GM19328 (cell line): ENCODE measurements around the gene PCDHGA12.
"Not testable (repeated sequence)": the region's sequence is repeated elsewhere in the genome, so short reads cannot be mapped to it uniquely, and the experiment has no call there.

Experiments
- ATAC-seq: cut with Tn5 transposase; IDR thresholded peaks from one replicate; pipeline ENCODE4 v1.9.1; 2021; ENCODE audit warnings: mild to moderate bottlenecking, moderate library complexity; ENCODE audit not compliant: unreplicated experiment

Gene PCDHGA12

GRCh38 chr5:141407790-141408505 is 22.4 kb upstream of the PCDHGA12 start, which contains the start of gene PCDHGB6:
Gene PCDHGB6, plus strand, starts transcription at chr5:141408021. Its CDS starts 182 bp downstream, at chr5:141408203.
- peak; percentile 76 for ATAC-seq

DNA sequence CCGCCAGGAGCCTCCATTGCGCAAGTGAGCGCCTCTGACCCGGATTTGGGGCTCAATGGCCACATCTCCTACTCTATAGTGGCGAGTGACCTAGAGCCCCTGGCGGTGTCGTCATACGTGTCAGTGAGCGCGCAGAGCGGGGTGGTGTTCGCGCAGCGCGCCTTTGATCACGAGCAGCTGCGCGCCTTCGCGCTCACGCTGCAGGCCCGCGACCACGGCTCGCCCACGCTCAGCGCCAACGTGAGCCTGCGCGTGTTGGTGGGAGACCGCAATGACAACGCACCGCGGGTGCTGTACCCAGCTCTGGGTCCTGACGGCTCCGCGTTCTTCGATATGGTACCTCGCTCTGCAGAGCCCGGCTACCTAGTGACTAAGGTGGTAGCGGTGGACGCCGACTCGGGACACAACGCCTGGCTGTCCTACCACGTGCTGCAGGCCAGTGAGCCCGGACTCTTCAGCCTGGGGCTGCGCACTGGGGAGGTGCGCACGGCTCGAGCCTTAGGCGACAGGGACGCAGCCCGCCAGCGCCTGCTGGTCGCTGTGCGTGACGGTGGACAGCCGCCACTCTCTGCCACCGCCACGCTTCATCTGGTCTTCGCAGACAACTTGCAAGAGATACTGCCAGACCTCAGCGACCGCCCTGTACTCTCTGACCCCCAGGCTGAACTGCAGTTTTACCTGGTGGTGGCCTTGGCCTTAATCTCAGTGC is 20.6 kb upstream of the PCDHGA12 start:
- ATAC-seq = no peak

- ATAC-seq = no peak
Observed at GRCh38 chr5:141411575-141411974, 18.7 kb upstream of the PCDHGA12 start.

GRCh38 chr5:141412854-141413539 is 17.3 kb upstream of the PCDHGA12 start, which contains the start of gene PCDHGA10:
Gene PCDHGA10, plus strand, starts transcription at chr5:141412987. Its CDS starts 189 bp downstream, at chr5:141413176.
- ATAC-seq = no peak

- ATAC-seq = no peak
Observed at GRCh38 chr5:141413540-141414069, 16.7 kb upstream of the PCDHGA12 start.

- not testable (repeated sequence) for ATAC-seq
Observed at GRCh38 chr5:141414548-141415274, 15.6 kb upstream of the PCDHGA12 start.

DNA sequence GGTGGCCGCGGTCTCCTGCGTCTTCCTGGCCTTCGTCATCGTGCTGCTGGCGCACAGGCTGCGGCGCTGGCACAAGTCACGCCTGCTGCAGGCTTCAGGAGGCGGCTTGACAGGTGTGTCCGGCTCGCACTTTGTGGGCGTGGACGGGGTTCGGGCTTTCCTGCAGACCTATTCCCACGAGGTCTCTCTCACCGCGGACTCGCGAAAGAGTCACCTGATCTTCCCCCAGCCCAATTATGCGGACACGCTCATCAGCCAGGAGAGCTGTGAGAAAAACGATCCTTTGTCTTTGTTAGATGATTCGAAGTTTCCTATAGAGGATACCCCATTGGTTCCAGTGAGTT is 15.1 kb upstream of the PCDHGA12 start:
- ATAC-seq = not testable (repeated sequence)

- ATAC-seq = peak; percentile 61
Observed at GRCh38 chr5:141417494-141418172, 12.7 kb upstream of the PCDHGA12 start, which contains the start of gene PCDHGB7. Gene PCDHGB7, plus strand, starts transcription at chr5:141417677. Its CDS starts 183 bp downstream, at chr5:141417860.

DNA sequence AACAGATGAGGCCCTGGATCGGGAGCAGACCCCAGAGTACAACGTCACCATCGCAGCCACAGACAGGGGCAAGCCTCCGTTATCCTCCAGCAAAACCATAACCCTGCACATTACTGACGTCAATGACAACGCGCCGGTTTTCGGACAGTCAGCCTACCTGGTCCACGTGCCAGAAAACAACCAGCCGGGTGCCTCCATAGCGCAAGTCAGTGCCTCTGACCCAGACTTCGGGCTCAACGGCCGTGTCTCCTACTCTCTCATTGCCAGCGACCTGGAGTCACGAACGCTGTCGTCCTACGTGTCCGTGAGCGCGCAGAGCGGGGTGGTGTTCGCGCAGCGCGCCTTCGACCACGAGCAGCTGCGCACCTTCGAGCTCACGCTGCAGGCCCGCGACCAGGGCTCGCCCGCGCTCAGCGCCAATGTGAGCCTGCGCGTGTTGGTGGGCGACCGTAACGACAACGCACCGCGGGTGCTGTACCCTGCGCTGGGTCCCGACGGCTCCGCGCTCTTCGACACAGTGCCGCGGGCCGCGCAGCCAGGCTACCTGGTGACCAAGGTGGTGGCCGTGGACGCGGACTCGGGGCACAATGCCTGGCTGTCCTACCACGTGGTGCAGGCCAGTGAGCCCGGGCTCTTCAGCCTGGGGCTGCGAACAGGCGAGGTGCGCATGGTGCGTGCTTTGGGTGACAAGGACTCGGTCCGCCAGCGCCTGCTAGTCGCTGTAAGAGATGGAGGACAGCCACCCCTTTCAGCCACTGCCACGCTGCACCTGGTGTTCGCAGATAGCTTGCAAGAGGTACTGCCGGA is 11.0 kb upstream of the PCDHGA12 start:
- no peak for ATAC-seq

DNA sequence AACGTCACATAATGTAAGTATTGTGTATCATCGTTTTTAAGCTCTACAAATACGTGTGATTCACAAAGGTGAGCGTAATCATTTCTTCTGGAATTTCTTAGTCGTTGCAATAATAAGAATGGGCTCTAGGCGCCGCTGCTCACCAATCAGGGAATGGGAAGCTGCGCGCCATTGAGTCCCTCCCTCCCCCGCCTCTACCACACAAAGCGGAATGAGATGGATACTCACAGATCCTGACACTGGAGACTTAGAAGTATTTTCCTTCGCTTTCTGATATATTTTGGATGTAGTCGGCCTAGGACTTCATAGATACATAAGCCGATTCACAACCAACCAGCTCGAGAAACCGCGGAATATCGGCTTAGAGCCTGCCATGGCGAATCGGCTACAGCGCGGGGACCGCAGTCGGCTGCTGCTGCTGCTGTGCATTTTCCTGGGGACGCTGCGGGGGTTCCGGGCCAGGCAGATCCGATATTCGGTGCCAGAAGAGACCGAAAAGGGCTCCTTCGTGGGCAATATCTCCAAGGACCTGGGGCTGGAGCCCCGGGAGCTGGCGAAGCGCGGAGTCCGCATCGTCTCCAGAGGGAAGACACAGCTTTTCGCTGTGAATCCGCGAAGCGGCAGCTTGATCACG is 9.3 kb upstream of the PCDHGA12 start, which contains the start of gene PCDHGA11:
TSS of gene PCDHGA11 (plus strand) at position 197 of the 634 bp plus-strand sequence. CDS start at position 374, 177 bp downstream.
- no peak for ATAC-seq

DNA sequence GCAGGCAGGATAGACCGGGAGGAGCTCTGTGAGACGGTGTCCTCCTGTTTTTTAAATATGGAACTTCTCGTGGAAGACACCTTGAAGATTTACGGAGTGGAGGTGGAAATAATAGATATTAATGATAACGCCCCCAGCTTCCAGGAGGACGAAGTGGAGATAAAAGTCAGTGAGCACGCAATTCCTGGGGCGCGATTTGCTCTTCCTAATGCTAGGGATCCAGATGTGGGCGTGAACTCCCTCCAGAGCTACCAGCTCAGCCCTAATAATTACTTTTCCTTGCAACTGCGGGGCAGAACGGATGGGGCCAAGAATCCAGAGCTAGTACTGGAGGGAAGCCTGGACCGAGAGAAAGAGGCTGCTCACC is 8.8 kb upstream of the PCDHGA12 start:
- ATAC-seq = no peak

DNA sequence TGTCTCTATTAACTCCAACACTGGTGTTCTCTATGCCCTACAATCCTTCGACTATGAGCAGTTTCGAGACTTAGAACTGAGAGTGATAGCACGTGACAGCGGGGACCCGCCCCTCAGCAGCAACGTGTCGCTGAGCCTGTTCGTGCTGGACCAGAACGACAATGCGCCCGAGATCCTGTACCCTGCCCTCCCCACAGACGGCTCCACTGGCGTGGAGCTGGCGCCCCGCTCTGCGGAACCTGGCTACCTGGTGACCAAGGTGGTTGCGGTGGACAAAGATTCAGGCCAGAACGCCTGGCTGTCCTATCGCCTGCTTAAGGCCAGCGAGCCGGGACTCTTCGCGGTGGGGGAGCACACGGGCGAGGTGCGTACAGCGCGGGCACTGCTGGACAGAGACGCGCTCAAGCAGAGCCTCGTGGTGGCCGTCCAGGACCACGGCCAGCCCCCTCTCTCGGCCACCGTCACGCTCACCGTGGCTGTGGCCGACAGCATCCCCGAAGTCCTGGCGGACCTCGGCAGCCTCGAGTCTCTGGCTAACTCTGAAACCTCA is 7.5 kb upstream of the PCDHGA12 start:
- no peak for ATAC-seq

GRCh38 chr5:141427783-141428426 is 2.4 kb upstream of the PCDHGA12 start:
- ATAC-seq = no peak

- no peak for ATAC-seq
Observed at GRCh38 chr5:141431286-141431685, 979 bp downstream of the PCDHGA12 start.

GRCh38 chr5:141432308-141432707 is 2.0 kb downstream of the PCDHGA12 start:
- not testable (repeated sequence) for ATAC-seq

DNA sequence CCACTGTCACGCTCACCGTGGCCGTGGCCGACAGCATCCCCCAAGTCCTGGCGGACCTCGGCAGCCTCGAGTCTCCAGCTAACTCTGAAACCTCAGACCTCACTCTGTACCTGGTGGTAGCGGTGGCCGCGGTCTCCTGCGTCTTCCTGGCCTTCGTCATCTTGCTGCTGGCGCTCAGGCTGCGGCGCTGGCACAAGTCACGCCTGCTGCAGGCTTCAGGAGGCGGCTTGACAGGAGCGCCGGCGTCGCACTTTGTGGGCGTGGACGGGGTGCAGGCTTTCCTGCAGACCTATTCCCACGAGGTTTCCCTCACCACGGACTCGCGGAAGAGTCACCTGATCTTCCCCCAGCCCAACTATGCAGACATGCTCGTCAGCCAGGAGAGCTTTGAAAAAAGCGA is 2.4 kb downstream of the PCDHGA12 start:
- ATAC-seq = not testable (repeated sequence)

GRCh38 chr5:141434006-141434405 is 3.7 kb downstream of the PCDHGA12 start:
- no peak for ATAC-seq

GRCh38 chr5:141437221-141437620 is 6.9 kb downstream of the PCDHGA12 start:
- no peak for ATAC-seq
